WTC11 (cell line): ENCODE data around the gene C19orf44. TPM values are rescaled to one million over a fixed set of nuclear protein-coding genes. Genes with fewer than 3 reads are reported as not detected.
"Not testable (repeated sequence)": the region's sequence is repeated elsewhere in the genome, so short reads cannot be mapped to it uniquely, and the experiment has no call there.

ENCODE experiments used
- ATAC-seq: fragments of 200-7000 bp; cut with Tn5 transposase; 2 replicates; pipeline ENCODE4 v1.10.0; 2021; ENCODE audit warnings: mild to moderate bottlenecking, moderate library complexity
- CTCF ChIA-PET: fragments of 300-600 bp; sonication (Branson Sonifier 250); formaldehyde crosslinking; loops from one replicate; lab custom pipeline; 2021; ENCODE audit warnings: antibody characterized with exemption; lab: Charles Lee
- POLR2A ChIA-PET: fragments of 350-600 bp; sonication (Branson Sonifier 250); formaldehyde crosslinking; loops from one replicate; lab custom pipeline; 2021; ENCODE audit warnings: antibody characterized with exemption; lab: Charles Lee
- DNase-seq: peaks from one replicate; pipeline ENCODE4 v3.0.0; 2021; ENCODE audit warnings: low spot score
- H3K27ac Mint-ChIP-seq: 2 replicates; pipeline ENCODE4 v1.8.0; 2021; ENCODE audit warnings: mixed read lengths
- H3K27me3 Mint-ChIP-seq: 2 replicates; pipeline ENCODE4 v1.8.0; 2021; ENCODE audit warnings: low read depth, mild to moderate bottlenecking, moderate library complexity, mixed read lengths
- H3K36me3 Mint-ChIP-seq: 2 replicates; pipeline ENCODE4 v1.8.0; 2021; ENCODE audit warnings: mixed read lengths
- H3K4me1 Mint-ChIP-seq: 2 replicates; pipeline ENCODE4 v1.8.0; 2022; ENCODE audit warnings: mixed read lengths
- H3K4me3 Mint-ChIP-seq: 2 replicates; pipeline ENCODE4 v1.8.0; 2021; ENCODE audit warnings: mild to moderate bottlenecking, moderate library complexity, mixed read lengths
- H3K9me3 Mint-ChIP-seq: 2 replicates; pipeline ENCODE4 v1.8.0; 2021; ENCODE audit warnings: mixed read lengths
- CREM ChIP-seq: sonication (generic); formaldehyde crosslinking; IDR thresholded peaks from 2 replicates; pipeline ENCODE4 v1.8.1; 2022; ENCODE audit warnings: mild to moderate bottlenecking, missing genetic modification reagents, moderate library complexity
- NFATC4 ChIP-seq: fragments of 250-450 bp; sonication (Bioruptor Pico); IDR thresholded peaks from 2 replicates; pipeline ENCODE4 v1.9.0; 2021; ENCODE audit warnings: mild to moderate bottlenecking
- NR1H2 ChIP-seq: sonication (generic); formaldehyde crosslinking; IDR thresholded peaks from 2 replicates; pipeline ENCODE4 v1.9.0; 2021; ENCODE audit warnings: mild to moderate bottlenecking, moderate library complexity, missing genetic modification reagents
- NR3C1 ChIP-seq: sonication (generic); formaldehyde crosslinking; conservative IDR thresholded peaks from 2 replicates; pipeline ENCODE4 v1.8.1; 2023; ENCODE audit warnings: low read depth, mild to moderate bottlenecking, missing genetic modification reagents
- SOX15 ChIP-seq: fragments of 250-450 bp; sonication (Bioruptor Pico); IDR thresholded peaks from 2 replicates; pipeline ENCODE4 v1.9.0; 2021; ENCODE audit warnings: mild to moderate bottlenecking
- ZNF121 ChIP-seq: sonication (generic); formaldehyde crosslinking; IDR thresholded peaks from 2 replicates; pipeline ENCODE4 v1.8.0; 2023; ENCODE audit warnings: missing genetic modification reagents
- ZNF232 ChIP-seq: sonication (generic); formaldehyde crosslinking; IDR thresholded peaks from 2 replicates; pipeline ENCODE4 v1.8.0; 2022; ENCODE audit warnings: mild to moderate bottlenecking, missing genetic modification reagents
- ZNF263 ChIP-seq: sonication (generic); formaldehyde crosslinking; IDR thresholded peaks from 2 replicates; pipeline ENCODE4 v1.8.1; 2022; ENCODE audit warnings: low read depth, mild to moderate bottlenecking, moderate library complexity, missing genetic modification reagents
- ZNF416 ChIP-seq: fragments of 250-450 bp; sonication (Bioruptor Pico); IDR thresholded peaks from 2 replicates; pipeline ENCODE4 v1.9.0; 2021; ENCODE audit warnings: mild to moderate bottlenecking, inconsistent platforms
- total RNA-seq: library from RNA; stranded (reverse); gene quantifications from 3 replicates; pipeline ENCODE4 v1.2.3, GENCODE V29; 2021
- TF ChIP-seq, protein P1 (sequence below): sonication (generic); formaldehyde crosslinking; IDR thresholded peaks from 2 replicates; pipeline ENCODE4 v1.8.1; 2023; ENCODE audit warnings: mild to moderate bottlenecking, missing genetic modification reagents, borderline replicate concordance
- TF ChIP-seq, protein P2 (sequence below): sonication (generic); formaldehyde crosslinking; IDR thresholded peaks from 2 replicates; pipeline ENCODE4 v1.8.0; 2022; ENCODE audit warnings: mild to moderate bottlenecking, missing genetic modification reagents
- TF ChIP-seq, protein P3 (sequence below): fragments of 250-450 bp; sonication (Bioruptor Pico); conservative IDR thresholded peaks from 2 replicates; pipeline ENCODE4 v1.9.0; 2021; ENCODE audit warnings: mild to moderate bottlenecking
- TF ChIP-seq, protein P4 (sequence below): sonication (generic); formaldehyde crosslinking; IDR thresholded peaks from 2 replicates; pipeline ENCODE4 v1.8.1; 2022; ENCODE audit warnings: missing genetic modification reagents, borderline replicate concordance
- TF ChIP-seq, protein P5 (sequence below): sonication (generic); formaldehyde crosslinking; IDR thresholded peaks from 2 replicates; pipeline ENCODE4 v1.8.1; 2022; ENCODE audit warnings: mild to moderate bottlenecking, moderate library complexity, missing genetic modification reagents
- TF ChIP-seq, protein P6 (sequence below): fragments of 250-450 bp; sonication (Bioruptor Pico); IDR thresholded peaks from 2 replicates; pipeline ENCODE4 v1.9.0; 2021; ENCODE audit warnings: moderate library complexity, mild to moderate bottlenecking, inconsistent platforms, borderline replicate concordance

The C19orf44 gene
- total RNA-seq, 1 experiment from 2014 or later: 4.1 TPM

DNA sequence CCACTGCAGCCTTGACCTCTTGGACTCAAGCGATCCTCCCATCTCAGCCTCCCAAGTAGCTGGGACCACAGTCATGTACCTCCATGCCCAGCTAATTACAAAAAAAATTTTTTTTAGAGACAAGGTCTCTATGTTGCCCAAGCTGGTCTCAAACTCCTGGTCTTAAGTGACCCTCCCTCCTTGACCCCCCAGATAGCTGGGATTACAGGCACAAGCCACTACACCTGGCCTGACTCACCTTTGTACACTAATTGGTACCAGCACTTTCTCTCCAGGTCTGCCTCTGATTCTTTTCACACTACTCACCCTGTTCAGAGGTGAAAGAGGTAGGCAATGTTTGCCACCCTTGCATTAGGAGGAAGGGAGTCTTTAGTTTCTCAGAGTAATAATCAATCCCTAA, 18.9 kb upstream of the C19orf44 start (continued):
- TF ChIP-seq, protein P1, sequence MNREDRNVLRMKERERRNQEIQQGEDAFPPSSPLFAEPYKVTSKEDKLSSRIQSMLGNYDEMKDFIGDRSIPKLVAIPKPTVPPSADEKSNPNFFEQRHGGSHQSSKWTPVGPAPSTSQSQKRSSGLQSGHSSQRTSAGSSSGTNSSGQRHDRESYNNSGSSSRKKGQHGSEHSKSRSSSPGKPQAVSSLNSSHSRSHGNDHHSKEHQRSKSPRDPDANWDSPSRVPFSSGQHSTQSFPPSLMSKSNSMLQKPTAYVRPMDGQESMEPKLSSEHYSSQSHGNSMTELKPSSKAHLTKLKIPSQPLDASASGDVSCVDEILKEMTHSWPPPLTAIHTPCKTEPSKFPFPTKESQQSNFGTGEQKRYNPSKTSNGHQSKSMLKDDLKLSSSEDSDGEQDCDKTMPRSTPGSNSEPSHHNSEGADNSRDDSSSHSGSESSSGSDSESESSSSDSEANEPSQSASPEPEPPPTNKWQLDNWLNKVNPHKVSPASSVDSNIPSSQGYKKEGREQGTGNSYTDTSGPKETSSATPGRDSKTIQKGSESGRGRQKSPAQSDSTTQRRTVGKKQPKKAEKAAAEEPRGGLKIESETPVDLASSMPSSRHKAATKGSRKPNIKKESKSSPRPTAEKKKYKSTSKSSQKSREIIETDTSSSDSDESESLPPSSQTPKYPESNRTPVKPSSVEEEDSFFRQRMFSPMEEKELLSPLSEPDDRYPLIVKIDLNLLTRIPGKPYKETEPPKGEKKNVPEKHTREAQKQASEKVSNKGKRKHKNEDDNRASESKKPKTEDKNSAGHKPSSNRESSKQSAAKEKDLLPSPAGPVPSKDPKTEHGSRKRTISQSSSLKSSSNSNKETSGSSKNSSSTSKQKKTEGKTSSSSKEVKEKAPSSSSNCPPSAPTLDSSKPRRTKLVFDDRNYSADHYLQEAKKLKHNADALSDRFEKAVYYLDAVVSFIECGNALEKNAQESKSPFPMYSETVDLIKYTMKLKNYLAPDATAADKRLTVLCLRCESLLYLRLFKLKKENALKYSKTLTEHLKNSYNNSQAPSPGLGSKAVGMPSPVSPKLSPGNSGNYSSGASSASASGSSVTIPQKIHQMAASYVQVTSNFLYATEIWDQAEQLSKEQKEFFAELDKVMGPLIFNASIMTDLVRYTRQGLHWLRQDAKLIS (CRISPR knock-in tag): no peak
- TF ChIP-seq ZNF263 (CRISPR knock-in tag) (no peak), NFATC4 (CRISPR knock-in tag) (no peak), NR3C1 (CRISPR knock-in tag) (no peak)
- TF ChIP-seq, protein P2, sequence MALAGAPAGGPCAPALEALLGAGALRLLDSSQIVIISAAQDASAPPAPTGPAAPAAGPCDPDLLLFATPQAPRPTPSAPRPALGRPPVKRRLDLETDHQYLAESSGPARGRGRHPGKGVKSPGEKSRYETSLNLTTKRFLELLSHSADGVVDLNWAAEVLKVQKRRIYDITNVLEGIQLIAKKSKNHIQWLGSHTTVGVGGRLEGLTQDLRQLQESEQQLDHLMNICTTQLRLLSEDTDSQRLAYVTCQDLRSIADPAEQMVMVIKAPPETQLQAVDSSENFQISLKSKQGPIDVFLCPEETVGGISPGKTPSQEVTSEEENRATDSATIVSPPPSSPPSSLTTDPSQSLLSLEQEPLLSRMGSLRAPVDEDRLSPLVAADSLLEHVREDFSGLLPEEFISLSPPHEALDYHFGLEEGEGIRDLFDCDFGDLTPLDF (CRISPR knock-in tag): no peak

DNA sequence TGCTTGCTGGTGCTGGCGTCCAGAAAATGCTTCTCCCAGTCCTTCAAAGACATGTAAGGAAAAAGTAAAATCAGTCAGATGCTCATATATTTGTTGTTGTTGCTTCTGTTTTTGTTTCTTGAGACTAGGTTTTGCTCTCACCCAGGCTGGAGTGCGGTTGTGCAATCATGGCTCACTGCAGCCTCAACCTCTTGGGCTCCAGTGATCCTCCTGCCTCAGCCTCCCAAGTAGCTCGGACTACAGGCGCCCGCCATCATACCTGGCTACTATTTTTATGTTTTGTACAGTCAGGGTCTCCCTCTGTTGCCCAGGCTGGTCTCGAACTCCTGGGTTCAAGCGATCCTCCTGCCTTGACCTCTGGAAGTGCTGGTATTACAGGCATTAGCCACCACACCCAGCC, 13.4 kb upstream of the C19orf44 start:
- ChIA-PET CTCF (no interaction called here), POLR2A (no interaction called here)
- H3K4me3 Mint-ChIP-seq: no peak overlapping the region
- no peaks in the 10 kb centered on the region for H3K36me3 Mint-ChIP-seq
- ATAC-seq (no peak), DNase-seq (no peak)
- no peaks in the 10 kb centered on the region; the same call in 1 of the 2 replicates for H3K27me3 Mint-ChIP-seq
- H3K27ac Mint-ChIP-seq: no peak overlapping the region
- H3K4me1 Mint-ChIP-seq: no peaks in the 10 kb centered on the region
- no peaks in the 10 kb centered on the region for H3K9me3 Mint-ChIP-seq
- TF ChIP-seq NR1H2 (CRISPR knock-in tag): no peak

DNA sequence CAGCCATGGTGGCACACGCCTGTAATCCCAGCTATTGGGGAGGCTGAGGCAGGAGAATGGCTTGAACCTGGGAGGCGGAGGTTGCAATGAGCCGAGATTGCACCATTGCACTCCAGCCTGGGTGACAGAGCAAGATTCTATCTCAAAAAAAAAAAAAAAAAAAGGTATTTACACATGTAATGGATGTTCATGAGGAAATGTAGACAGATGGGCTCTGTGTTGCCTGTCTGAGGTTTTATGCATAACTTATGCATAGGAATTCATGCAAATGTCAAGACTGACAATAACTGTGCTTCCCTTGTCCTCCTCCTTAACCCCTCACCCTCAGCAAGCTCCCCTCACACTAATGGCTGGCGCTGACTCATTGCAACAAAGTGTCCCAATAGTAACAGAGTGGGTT, 9.7 kb upstream of the C19orf44 start:
- DNase-seq, H3K9me3 Mint-ChIP-seq, H3K36me3 Mint-ChIP-seq, POLR2A ChIA-PET, H3K27me3 Mint-ChIP-seq, ATAC-seq, H3K4me3 Mint-ChIP-seq, H3K27ac Mint-ChIP-seq, H3K4me1 Mint-ChIP-seq: not testable (repeated sequence)
- CTCF ChIA-PET: interaction anchor here (0.5 to 1.6 kb wide), 4 partner anchors 10 to 174 kb away, joined by 3 to 6 read pairs (median 4); partner anchors contain the start of genes C19orf44 and CALR3

DNA sequence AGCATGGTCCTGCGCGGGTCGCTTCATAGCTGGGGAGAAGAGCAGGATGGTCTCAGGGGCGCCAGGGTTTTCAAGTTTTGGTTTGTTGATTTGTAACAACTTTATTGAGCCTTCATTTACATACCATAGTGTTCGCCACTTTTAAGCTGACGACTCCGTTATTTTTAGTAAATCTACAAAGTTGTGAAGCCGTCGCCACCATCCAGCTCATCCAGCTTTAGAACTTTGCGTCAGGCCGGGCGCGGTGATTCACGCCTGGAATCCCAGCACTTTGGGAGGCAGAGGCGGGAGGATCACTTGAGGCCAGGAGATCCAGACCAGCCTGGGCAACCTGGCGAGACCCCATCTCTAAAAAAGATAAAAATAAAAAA, 404 bp downstream of the C19orf44 start:
- ChIA-PET CTCF (interaction anchor here (0.8 to 2.1 kb wide), 6 partner anchors 10 to 114 kb away, joined by 3 to 20 read pairs (median 4); no protein-coding TSS in a partner anchor), POLR2A (interaction anchor here (0.7 kb wide), 1 partner anchor 17 kb away, joined by 4 read pairs; no protein-coding TSS in a partner anchor)
- DNase-seq: no peak
- TF ChIP-seq SOX15: no peak
- TF ChIP-seq ZNF263 (CRISPR knock-in tag): no peak
- 0 out of 2 replicates have a peak, but pooled peaks have one; percentile 3 for TF ChIP-seq ZNF121 (CRISPR knock-in tag)
- TF ChIP-seq, protein P3, sequence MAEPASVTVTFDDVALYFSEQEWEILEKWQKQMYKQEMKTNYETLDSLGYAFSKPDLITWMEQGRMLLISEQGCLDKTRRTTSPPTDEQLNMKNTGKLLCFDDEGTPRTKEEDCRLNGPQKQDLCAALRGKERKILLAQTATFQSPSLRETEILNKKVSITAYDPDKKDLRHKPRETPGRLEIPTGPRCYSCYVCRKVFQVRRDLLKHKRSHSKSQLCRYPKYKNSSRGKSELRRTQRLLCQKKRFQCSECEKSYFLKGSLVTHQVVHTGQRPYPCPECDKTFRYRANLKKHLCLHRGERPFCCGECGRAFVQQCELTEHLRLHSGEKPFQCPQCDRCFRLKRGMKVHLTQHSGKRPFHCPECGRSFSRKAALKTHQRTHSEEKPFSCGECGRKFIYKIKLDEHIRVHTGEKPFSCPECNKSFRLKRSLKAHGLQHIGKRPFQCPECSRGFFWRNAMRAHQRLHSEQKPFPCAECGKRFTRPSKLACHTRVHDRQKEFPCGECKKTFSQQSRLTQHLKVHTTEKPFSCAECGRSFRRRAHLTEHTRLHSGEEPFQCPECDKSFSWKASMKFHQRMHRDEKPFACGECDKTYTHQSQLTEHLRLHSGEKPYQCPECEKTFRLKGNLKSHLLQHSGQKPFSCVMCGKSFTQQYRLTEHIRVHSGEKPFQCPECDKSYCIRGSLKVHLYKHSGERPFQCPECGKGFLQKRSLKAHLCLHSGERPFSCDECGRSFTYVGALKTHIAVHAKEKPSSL (CRISPR knock-in tag): no peak
- no peak for TF ChIP-seq CREM
- Mint-ChIP-seq H3K27ac (no peak overlapping the region), H3K9me3 (no peaks in the 10 kb centered on the region), H3K27me3 (no peaks in the 10 kb centered on the region), H3K4me1 (peaks cover 11% of the 10 kb centered on the region), H3K36me3 (peaks cover 4% of the 10 kb centered on the region), H3K4me3 (peak overlapping the region; percentile 91)
- no peak for ATAC-seq

DNA sequence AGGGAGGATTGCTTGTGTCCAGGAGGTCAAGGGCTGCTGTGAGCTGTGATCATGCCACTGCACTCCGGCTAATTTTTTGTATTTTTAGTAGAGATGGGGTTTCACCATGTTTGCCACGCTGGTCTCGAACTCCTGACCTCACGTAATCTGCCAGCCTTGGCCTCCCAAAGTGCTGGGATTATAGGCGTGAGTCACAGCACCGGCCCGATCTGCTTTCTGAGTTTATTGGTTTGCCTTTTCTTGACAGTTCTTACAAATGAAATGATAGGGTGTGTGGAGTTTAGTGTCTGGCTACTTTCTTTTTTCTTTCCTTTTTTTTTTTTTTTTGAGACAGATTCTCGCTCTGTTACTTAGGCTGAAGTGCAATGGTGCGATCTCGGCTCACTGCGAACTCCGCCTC, 848 bp downstream of the C19orf44 start:
- peaks cover 4% of the 10 kb centered on the region for H3K36me3 Mint-ChIP-seq
- ATAC-seq: no peak
- peak overlapping the region; percentile 91 for H3K4me3 Mint-ChIP-seq
- no peak overlapping the region for H3K27ac Mint-ChIP-seq
- no peak for DNase-seq
- peaks cover 11% of the 10 kb centered on the region for H3K4me1 Mint-ChIP-seq
- no peaks in the 10 kb centered on the region for H3K9me3 Mint-ChIP-seq
- H3K27me3 Mint-ChIP-seq: no peaks in the 10 kb centered on the region
- POLR2A ChIA-PET: no interaction called here
- CTCF ChIA-PET: interaction anchor here (0.8 to 2.1 kb wide), 3 partner anchors 18 to 55 kb away, joined by 3 to 20 read pairs (median 10); no protein-coding TSS in a partner anchor
- TF ChIP-seq, protein P4, sequence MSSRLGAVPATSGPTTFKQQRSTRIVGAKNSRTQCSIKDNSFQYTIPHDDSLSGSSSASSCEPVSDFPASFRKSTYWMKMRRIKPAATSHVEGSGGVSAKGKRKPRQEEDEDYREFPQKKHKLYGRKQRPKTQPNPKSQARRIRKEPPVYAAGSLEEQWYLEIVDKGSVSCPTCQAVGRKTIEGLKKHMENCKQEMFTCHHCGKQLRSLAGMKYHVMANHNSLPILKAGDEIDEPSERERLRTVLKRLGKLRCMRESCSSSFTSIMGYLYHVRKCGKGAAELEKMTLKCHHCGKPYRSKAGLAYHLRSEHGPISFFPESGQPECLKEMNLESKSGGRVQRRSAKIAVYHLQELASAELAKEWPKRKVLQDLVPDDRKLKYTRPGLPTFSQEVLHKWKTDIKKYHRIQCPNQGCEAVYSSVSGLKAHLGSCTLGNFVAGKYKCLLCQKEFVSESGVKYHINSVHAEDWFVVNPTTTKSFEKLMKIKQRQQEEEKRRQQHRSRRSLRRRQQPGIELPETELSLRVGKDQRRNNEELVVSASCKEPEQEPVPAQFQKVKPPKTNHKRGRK: no peak
- TF ChIP-seq, protein P5, sequence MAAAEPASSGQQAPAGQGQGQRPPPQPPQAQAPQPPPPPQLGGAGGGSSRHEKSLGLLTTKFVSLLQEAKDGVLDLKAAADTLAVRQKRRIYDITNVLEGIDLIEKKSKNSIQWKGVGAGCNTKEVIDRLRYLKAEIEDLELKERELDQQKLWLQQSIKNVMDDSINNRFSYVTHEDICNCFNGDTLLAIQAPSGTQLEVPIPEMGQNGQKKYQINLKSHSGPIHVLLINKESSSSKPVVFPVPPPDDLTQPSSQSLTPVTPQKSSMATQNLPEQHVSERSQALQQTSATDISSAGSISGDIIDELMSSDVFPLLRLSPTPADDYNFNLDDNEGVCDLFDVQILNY (CRISPR knock-in tag): no peak
- TF ChIP-seq ZNF416 (CRISPR knock-in tag) (no peak), ZNF232 (no peak)
- TF ChIP-seq, protein P6, sequence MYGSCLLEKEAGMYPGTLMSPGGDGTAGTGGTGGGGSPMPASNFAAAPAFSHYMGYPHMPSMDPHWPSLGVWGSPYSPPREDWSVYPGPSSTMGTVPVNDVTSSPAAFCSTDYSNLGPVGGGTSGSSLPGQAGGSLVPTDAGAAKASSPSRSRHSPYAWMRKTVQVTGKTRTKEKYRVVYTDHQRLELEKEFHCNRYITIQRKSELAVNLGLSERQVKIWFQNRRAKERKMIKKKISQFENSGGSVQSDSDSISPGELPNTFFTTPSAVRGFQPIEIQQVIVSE (CRISPR knock-in tag): no peak
- TF ChIP-seq, protein P2 (CRISPR knock-in tag): no peak
